OCI-M2 (cell line): ENCODE results near the gene FRMD5.

Experiments
- DNase-seq: peaks from one replicate; lab custom pipeline; 2025; ENCODE audit not compliant: unreplicated experiment; lab: John Stamatoyannopoulos, UW

Gene FRMD5

DNA sequence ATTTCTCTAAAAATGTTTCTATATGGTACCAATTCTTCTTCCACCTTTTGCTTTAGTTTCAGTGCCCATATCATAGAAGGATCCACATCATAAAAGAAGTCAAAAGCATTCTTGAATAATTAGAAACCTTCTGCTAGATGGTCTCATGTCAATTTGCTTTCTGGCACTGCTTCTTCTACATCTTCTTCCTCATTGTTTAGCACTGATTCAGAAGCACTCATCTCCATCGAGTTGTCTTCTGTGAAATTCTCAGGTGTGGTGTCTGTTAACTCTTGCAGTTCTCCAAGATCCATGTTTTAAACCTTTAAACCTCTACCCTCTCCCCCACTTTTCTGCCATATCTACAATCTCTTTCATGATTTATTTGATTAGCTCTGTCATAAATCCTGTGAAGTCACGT is 213.5 kb downstream of the FRMD5 start:
- no peak for DNase-seq

DNA sequence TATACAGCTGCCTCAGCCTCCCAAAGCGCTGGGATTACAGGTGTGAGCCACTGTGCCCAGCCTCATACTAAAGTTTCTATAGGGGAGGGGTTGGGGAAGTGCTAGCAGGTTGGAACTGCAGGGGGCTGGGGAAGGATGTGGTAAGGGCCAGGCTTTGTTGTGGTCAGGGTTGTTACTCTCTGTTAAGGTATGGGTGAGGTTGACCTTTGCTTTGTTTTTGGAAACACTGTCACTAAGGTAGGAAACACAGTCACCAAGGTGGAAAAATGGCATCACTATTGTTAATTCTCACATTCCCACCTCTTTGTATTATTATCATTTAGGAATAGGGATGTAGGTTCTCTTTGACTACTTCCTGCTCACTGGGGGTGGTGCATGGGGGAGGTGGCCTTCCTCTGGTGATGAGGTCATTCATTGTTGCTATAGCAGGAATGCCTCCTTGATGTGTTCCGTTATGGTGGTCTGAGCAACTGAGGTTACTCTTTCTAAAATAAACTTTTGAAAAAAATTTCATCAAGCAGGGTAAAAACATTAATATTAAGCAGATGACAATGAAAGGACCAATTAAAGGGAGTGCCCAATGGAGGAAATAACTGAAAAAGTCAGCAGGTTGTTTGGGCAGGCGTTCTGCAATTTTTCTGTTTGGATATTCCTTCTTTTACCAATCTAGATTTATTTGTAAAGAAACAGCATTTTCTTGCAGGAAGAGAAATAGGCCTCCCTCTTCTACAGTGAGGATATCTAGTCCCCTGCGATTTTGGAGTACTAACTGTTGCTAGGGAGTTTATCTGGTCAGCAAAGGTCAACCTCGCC is 217.8 kb downstream of the FRMD5 start:
- DNase-seq = no peak

DNA sequence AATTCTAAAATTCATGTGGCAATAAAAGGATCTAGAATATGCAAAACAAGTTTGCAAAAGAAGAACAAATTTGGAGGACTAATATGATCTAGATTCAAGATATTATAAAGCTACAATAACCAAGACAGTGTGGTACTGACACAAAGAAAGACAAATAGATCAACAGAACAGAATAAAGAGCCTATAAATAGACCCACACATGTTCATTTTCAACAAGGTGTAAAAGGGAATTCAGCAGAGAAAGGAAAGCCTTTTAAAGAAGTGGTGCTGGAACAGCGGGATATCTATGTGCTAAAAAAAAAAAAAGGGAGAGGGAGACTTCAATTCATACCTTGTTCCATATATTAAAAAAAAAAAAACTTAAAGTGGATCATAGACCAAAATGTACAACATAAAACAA is 219.3 kb downstream of the FRMD5 start:
- DNase-seq = no peak

DNA sequence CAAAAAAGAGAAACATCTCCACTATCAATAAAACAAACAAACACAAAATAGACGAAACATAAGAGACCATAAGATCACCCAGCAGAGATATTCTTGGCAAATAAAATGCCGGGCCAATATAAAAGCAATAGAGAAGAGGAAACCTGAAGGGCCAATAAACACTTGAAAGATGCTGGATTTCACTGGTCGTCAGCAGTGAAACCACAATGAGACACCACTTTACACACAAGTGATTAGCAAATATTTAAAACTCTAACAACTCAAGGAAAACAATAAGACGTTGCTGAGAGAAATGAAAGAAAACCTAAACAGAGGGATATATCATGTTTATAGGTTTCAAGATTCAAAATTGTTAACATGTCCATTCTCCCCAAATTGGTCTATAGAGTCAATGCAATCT is 219.7 kb downstream of the FRMD5 start:
- DNase-seq = no peak

DNA sequence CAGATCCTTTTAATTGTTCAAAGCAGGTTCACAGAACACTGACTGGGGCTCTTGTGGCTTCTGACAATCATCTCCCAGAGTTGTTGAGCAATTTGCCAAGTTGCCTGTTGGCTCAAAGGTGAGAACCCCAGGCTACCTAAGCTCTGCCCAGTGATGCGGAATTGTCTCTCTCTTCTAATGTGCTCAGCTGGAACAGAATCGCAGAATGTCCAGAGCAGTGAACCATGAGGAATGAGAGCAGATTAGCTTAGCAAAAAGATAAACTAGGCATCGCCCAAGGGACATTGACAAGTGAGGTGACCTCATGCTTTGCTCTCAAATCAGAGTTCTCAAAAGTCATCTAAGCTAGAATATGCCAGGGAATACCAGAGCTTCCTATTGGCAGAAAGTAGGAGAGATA is 220.2 kb downstream of the FRMD5 start:
- no peak for DNase-seq

DNA sequence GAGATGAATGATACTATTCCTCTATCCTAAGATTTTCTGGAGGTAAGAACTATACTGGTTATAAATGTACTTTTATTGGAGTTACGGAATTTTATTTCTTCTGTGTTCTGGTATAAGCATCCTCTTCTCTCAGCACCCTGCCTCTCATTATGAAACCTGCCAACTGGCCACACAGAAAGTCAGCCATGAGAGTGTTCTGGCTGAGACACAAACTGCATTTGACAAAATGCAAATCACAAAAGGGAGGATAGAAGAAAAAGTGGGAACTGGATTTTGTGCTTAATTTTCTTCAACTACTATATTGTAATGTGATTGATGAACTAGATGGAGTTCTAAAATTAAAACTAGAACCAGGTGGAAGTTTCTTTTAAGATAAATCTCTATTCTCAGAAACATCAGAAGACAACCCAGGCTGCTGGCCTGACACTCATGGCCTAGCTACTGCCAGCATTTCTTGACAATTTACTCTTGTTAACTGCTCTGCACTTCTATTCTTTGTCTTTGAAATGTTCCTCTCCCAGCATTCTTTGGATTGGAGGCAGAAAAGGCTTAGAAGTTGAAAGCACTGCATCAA is 225.2 kb downstream of the FRMD5 start:
- DNase-seq = no peak

DNA sequence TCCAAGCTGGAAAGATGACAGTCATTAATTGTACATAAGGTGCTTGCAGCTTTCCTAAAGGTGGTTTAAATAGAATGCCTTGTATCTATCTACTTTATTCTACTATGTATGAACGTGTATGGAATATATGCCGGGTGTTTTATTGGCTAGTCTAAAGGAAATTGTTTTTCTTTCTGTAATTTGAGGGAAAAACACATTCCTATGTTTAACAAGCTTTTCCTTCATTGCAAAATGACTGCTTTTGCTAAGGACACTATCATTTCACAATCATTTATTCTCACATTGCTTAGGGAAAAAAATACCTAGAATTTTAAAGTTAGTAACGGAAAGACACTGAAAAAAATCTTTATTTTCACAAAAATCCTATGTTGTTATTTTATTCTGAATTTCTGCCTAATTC is 226.5 kb downstream of the FRMD5 start:
- no peak for DNase-seq

DNA sequence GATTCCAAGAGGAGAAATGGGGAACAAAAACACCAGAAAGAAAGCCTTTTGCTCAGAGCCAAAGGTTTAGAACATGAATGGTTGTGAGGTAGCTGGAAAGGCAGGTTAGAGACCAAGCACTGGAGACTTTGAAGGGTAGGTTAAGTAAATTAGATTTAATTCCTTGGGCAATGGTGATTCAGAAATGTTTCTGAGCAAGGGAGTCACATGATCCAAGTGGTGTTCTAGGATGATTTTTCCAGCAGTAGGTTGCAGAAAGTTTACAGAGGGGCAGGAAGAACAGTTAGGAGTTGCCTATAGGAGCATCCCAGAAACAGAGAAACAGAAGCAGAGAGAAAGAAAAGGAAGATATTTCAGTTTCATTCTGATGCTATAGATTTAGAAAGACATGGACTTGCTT is 228.4 kb downstream of the FRMD5 start:
- DNase-seq = no peak

DNA sequence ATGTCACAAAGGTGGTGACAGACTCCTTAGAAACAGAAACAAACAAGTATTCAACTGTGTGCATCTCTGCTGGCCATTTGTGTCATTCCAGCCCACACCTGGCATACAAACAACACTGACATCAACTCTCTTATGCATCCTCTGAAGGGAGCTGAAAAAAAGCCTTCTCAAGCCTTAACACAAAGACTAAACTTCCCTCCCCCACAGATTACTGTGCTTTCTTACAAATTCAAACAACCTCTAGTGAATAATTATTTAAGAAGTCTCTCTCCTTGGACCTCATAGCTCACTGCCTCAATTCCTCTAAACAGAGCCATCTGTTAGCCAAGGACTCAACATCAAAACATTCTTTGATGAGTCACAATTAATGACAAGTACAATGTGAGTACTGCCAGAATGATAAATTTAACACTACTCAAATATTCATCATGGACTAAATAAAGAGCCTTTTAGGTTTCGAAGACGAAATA is 236.2 kb downstream of the FRMD5 start:
- no peak for DNase-seq

DNA sequence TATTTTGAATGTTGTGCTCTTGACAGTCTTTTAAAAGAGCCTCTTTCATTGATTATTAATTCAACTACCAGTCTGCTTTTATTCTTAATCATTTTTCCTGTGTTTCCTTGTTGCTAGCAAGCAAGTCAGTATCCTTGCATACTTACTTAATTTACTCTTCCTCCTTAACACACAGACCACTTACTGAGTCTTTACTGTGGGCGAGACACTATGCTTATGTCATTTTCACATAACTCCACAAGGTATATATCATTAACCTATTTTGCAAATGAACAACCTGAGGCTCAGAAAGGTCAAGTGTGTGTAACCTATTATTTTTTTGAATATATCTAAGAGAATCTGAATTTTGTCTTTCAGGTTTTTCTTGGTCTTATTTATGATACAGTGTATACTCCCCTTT is 237.3 kb downstream of the FRMD5 start:
- DNase-seq = no peak

DNA sequence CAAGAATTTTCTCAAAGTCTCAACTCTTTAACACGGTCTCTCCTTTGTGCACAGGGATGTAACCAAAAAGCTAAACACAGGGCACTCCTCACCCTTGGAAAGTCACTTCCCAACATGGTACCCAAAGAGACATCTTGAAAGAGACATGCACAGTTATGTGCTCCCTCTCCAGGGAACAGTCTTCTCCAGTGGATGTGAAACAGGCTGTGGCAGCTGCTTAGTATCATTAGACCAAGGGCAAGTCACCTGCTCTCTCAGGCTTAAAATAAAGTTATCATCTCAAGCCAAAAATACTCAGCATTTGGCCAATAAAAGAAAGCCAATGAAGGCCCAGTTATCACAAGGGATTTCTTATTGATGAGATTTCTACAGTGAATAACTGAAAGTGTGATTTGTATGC is 239.9 kb downstream of the FRMD5 start:
- no peak for DNase-seq

DNA sequence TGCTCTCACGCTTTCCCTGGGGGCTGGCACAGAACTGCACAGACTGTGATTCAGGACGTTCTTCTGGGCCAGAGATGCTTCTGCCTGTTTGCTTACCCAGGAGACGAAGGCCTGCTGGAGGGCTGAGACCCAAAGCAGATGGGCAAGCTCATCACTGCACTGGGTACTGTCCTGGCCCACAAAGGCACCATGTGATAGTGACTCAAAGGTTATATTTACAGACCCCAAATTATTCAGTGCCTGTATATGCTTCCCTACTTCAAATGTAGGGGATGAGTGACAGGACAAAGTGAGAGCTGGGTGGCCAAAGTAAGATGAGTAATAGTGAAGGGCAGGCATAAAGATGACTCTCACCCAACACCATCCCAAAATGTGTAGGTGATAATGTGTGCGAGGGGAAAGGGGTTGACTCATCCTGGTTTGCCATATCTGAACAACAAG is 240.9 kb downstream of the FRMD5 start:
- DNase-seq = no peak

DNA sequence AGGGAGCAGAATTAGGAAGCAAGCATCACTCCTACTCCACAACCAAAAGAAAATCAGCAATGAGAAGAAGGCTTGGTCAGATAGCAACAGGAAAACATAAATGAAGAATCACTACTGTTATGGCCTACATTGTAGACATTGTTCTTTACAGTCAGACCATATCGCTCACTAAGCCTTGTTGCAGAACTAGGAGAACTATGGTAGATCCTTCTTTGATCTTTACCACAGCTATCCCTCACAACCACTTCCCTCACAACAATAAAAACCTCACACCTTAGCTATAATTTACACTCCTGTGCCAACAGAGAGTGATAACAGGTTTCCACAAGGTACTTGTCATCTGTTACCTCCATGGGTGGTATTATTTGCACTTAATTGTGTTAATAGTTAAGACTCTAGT is 241.7 kb downstream of the FRMD5 start:
- DNase-seq = no peak

DNA sequence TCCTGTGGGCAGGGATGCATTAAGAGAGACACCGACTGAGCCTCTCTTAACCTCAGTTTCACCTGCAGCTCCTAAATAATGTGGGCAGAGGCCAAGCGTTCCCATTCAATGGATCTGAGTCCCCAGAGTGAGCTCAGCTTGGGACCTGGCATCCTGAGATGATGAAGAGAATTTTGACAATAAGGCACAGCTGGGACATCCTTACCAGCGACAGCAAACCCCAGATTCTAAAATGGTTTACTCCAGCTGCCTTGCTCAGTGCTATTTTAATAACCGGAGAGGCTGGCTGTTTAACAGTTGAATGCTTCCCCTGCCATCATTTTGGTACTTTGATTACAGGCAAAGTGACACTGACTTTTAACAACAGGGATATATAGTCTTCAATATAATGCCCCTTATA is 244.5 kb downstream of the FRMD5 start:
- no peak for DNase-seq

DNA sequence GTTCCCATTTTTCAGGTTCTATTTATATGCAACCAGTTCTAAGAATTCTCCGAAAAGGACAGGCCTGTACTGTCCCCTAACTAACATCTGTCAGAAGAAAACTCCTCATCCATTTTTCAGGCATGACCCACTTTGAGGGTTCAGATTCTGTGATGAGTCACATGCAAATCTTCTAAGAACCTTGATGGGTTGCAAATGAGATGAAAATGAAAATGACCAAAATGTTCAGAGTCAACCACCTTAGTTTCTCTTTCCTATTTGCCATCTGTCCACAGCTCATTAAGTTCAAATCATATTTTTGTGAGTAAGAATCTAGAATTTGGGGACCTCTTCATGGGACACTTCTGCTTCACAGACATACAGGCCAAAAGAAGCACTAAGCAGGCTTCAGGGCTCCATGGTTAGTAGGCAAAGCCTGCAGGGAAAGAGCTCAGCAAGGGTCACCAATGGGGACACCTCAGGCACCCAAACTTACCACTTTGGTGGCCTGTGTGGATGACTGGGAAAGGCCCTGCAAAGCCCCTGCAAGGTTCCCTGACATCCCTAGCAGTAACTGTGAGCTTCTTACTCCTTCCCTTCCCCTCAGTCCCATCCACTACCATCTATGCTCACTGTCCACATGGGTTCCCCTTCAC is 246.3 kb downstream of the FRMD5 start:
- DNase-seq = no peak

DNA sequence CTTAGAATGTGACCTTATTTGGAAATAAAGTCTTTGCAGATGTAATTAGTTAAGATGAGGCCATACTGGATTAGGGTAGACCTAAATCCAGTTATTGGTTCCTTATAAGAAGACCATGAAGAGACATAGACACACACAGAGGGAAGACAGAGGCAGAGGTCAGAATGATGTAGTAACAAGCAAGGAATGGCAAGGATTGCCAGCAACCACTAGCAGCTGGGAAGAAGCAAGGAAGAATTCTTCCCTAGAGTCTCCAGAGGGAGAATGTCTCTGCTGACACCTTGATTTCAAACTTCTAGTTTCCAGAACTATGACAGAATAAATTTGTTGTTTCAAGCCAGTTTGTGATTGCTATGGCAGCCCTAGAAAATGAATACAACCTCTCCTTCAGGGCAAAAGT is 251.6 kb downstream of the FRMD5 start:
- DNase-seq = no peak

DNA sequence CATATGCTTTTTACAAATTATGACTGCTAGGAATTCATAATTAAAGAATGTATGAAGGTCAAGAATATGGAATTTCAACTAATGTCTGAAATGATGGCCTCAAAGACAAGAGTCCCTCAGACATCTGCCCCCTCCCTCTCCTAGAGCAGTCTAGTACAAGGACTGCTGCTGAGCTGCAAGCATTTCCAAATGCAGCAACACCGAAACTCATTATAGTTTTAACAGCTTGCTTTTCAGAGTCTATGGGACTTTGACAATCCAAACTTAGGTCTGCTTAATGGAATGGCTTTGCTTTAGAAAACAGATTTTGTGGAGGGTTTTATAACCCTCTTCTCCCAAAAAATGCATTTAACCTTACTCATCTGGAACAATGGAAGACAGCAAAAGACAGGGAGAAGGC is 252.9 kb downstream of the FRMD5 start:
- no peak for DNase-seq

DNA sequence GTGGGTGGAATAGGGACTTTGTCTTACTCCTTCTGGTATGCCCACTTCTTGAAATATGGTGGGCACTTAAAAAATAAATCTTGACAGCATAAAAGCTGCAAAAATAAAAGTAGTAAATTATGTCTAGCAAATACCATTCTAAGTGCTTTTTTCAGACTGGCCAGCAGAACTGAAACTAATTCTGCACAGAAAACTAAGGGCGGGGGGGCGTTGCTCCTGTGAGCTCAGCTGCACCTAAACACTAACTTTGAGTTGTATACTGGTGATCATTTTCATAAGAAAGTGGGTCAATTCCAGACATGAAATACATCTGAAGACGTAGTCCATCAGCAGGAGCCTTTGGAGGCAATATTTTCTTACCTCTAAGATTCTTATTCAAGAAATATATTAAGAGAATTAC is 253.5 kb downstream of the FRMD5 start:
- no peak for DNase-seq

DNA sequence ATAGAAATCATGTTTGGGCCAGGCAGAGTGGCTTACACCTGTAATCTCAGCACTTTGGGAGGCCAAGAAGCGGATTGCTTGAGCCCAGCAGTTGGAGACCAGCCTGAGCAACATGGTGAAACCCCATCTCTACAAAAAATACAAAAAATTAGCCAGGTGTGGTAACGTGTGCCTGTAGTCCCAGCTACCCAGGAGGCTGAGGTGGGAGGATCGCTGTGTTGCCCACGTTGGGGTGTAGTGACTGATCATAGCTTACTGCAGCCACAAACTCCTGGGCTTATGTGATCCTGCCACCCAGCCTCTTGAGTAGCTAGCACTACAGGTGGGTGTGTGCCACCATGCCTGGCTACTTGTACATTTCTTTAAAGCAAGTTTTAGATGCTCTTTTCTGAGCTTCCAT is 254.0 kb downstream of the FRMD5 start:
- no peak for DNase-seq

DNA sequence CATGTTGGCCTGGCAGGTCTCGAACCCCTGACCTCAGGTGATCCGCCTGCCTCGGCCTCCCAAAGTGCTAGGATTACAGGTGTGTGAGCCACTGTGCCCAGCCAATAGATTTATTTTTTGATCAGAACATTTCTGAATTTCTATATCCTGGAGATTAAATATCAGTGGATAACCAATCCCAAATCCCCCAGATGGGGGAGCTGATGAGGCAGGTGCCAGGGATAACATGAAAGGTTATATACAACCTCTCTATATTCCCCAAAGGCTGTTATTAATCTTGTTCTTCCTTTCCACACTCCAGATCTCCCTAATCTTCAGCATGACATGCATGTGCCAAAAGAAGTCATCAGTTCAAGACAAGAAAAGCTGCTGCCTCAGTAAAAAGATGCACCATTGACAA is 256.0 kb downstream of the FRMD5 start:
- no peak for DNase-seq

DNA sequence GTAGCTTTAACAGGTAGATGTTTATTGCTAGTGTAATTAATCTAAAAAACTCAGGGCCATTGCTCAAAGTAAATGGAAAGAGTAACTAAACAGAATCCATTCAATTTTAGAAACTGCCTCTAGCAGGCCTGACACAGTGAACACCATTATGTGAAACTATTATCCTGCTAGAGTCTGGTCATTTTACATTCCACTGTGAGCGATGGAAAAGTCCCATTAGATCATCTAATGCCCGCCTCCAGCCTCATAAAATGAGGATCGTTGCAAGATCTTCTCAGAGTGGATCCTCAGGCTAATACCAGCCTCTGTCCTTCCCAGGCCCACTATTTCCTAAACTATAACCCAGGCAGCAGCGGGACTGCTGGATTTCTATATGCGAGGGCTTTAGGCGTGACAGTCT is 260.6 kb downstream of the FRMD5 start:
- DNase-seq = no peak

DNA sequence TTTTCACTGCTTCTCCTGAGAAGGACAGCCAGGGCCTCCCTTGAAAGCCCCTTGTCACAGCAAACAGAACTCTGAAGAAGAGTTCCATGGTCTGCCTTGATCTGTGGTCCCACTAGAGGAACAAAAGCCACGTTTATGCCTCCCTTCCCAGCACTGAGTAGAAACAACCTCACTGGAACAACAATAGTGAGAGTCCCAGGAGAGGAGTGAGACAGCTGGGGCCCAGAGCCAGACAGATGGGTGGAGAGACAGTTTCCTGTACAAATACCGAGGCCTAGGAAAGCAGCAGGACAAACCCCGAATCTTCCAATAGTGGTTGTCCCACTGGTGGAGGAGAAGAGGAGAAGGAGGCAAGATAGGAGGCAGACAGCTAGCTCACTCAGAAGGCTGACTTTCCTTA is 262.2 kb downstream of the FRMD5 start:
- no peak for DNase-seq
